Psoas muscle (tissue), 8 donors: ENCODE data around the gene PDCD1. TPM values are rescaled to one million over a fixed set of nuclear protein-coding genes. Genes with fewer than 3 reads are reported as not detected.
"Not testable (repeated sequence)": the region's sequence is repeated elsewhere in the genome, so short reads cannot be mapped to it uniquely, and the experiment has no call there.

Source experiments
- ATAC-seq, 4 donors: fragments of 200-7000 bp; cut with Tn5 transposase; one replicate each; pipeline ENCODE4 v1.9.1; 2020; ENCODE audit warnings: moderate library complexity in 3 of 4, mild to moderate bottlenecking in 2 of 4
- DNase-seq, 2 donors: peaks; one replicate each; pipeline ENCODE4 v3.0.0-alpha.2; 2020
- H3K27ac ChIP-seq: fragments of 200-600 bp; one replicate; pipeline ENCODE4 v1.8.0; 2022
- H3K27me3 ChIP-seq, 3 donors: fragments of 200-600 bp in 1 of 3; one replicate each; pipeline versions ENCODE4 v1.6.1 to v1.8.0; 2013 to 2022; ENCODE audit warnings: low read length in 2 of 3, mild to moderate bottlenecking in 2 of 3, moderate library complexity in 1 of 3; ENCODE audit not compliant: insufficient read depth in 3 of 3
- H3K36me3 ChIP-seq, 2 donors: fragments of 200-600 bp in 1 of 2; one replicate each; pipeline versions ENCODE4 v1.6.1 to v1.8.0; 2013 to 2022; ENCODE audit warnings: low read depth in 1 of 2, mild to moderate bottlenecking in 1 of 2, moderate library complexity in 1 of 2; ENCODE audit not compliant: insufficient read depth in 1 of 2
- H3K4me1 ChIP-seq: fragments of 200-600 bp; one replicate; pipeline ENCODE4 v1.8.0; 2022
- H3K4me3 ChIP-seq: fragments of 200-600 bp; one replicate; pipeline ENCODE4 v1.8.0; 2022; ENCODE audit warnings: mild to moderate bottlenecking
- H3K9me3 ChIP-seq: fragments of 200-600 bp; one replicate; pipeline ENCODE4 v1.8.0; 2022
- WGBS, 3 donors: extraction: QIAGEN DNeasy Blood & Tissue Kit; methylation state at CpG; one replicate each; pipeline versions ENCODE4 v1.1.6 to v1.1.7; 2013; 5-methylcytosine and 5-hydroxymethylcytosine counted together
- intact Hi-C, 2 donors: fragments of 100-400 bp; cut with DNase I; formaldehyde crosslinking; loops; one replicate each; pipeline versions ENCODE4 v1.11.0 to v1.14.2; 2022
- polyA plus RNA-seq, 3 donors: library from polyadenylated mRNA; stranded (reverse); fragments of 200-250 nt; gene quantifications; one replicate each; pipeline ENCODE4 v1.2.3, GENCODE V29; 2013
- total RNA-seq, 4 donors: library from RNA; stranded (reverse); fragmentation: NEBNext Ultra II Directional in 2 of 4; extraction: Animal tissue kit (Norgen Biotek cat#: 25700) in 2 of 4; gene quantifications; one replicate each; pipeline versions ENCODE4 v1.2.1 to v1.2.4, GENCODE V29; 2021 to 2023
- TF ChIP-seq, protein P1 (sequence below): fragments of 200-600 bp; IDR thresholded peaks from one replicate; pipeline ENCODE4 v1.8.0; 2022; ENCODE audit warnings: antibody characterized with exemption
- donor health status: healthy with polysubstance abuse.
- donor health status: DM: no; HTN: no; CAD: no; lungs with moderate emphysema.
- donor health status: Bipolar disorder and iron deficiency.
- donor health status: healthy.
- donor health status: DM: yes; HTN: yes; CAD: no.
- donor health status: DM: no; HTN: no; CAD: no.
- donor health status: DM: no; HTN: no; CAD: no.
- donor health status: DM: yes; HTN: yes; CAD: no.

PDCD1 gene
- total and polyA plus RNA-seq, 7 donors: 0.03 to 0.30 (median 0.06) TPM; not detected in 2

DNA sequence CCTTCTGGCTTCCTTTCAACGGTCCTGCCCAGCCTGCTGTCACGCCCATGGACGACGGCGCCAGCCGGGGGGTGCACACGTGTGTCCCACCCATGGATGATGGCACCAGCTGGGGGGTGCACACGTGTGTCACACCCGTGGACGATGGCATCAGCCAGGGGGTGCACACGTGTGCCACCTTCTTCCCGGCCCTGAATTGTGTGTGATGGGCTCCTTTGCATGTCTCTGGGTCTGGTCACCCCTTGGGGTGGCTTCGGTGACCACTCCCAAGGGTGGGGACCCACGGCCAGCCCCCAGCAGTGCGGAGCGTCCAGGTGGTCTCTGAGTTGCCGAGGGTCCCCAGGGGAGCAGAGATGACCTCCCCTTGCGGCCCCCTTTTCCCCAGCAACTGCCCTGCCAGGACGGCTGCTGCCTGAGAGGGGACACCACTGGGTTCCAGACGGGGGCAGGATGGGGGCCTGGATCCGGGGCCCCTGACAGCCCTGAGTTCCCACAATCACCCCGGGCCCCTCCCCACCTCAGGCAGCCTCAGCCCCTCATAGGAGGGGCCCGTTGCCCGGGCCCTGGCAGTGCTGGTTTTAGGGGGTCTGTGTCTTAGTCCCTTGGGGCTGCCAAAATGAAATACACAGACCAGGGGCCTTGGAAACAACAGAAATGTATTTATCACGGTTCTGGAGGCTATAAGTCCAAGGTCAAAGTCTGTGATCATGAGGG, 40.3 kb downstream of the PDCD1 start:
- TF ChIP-seq, protein P1, sequence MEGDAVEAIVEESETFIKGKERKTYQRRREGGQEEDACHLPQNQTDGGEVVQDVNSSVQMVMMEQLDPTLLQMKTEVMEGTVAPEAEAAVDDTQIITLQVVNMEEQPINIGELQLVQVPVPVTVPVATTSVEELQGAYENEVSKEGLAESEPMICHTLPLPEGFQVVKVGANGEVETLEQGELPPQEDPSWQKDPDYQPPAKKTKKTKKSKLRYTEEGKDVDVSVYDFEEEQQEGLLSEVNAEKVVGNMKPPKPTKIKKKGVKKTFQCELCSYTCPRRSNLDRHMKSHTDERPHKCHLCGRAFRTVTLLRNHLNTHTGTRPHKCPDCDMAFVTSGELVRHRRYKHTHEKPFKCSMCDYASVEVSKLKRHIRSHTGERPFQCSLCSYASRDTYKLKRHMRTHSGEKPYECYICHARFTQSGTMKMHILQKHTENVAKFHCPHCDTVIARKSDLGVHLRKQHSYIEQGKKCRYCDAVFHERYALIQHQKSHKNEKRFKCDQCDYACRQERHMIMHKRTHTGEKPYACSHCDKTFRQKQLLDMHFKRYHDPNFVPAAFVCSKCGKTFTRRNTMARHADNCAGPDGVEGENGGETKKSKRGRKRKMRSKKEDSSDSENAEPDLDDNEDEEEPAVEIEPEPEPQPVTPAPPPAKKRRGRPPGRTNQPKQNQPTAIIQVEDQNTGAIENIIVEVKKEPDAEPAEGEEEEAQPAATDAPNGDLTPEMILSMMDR: no peak
- intact Hi-C loops: no loop called here
- Histone ChIP-seq H3K9me3 (no peaks in the 10 kb centered on the region), H3K27me3 (peaks cover 0 to 1% (median 0%) of the 10 kb centered on the region in 3 donors), H3K27ac (no peak overlapping the region), H3K4me3 (no peak overlapping the region), H3K36me3 (no peaks in the 10 kb centered on the region), H3K4me1 (no peaks in the 10 kb centered on the region)
- DNase-seq: no peak
- WGBS, 3 donors: 69 to 79% (median 70%) methylated on average over 24 to 25 of the region's 25 CpGs
- ATAC-seq: peak in 1 of 4 donors; percentile 5

DNA sequence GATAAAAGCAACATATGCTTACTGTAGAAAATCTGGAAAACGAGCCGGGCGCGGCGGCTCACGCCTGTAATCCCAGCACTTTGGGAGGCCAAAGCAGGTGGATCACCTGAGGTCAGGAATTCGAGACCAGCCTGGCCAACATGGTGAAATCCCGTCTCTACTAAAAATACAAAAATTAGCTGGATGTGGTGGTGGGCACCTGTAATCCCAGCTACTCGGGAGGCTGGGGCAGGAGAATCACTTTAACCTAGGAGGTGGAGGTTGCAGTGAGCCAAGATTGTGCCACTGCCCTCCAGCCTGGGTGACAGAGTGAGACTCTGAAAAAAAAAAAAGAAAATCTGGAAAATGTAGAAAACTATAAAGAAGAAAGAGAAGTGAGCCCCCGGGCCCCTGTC, 40.9 kb downstream of the PDCD1 start:
- H3K9me3 ChIP-seq, H3K4me1 ChIP-seq, H3K36me3 ChIP-seq, H3K4me3 ChIP-seq, H3K27me3 ChIP-seq, H3K27ac ChIP-seq, intact Hi-C loops, DNase-seq, ATAC-seq: not testable (repeated sequence)
- WGBS, 3 donors: 84 to 92% (median 84%) methylated on average over 9 to 10 of the region's 10 CpGs

DNA sequence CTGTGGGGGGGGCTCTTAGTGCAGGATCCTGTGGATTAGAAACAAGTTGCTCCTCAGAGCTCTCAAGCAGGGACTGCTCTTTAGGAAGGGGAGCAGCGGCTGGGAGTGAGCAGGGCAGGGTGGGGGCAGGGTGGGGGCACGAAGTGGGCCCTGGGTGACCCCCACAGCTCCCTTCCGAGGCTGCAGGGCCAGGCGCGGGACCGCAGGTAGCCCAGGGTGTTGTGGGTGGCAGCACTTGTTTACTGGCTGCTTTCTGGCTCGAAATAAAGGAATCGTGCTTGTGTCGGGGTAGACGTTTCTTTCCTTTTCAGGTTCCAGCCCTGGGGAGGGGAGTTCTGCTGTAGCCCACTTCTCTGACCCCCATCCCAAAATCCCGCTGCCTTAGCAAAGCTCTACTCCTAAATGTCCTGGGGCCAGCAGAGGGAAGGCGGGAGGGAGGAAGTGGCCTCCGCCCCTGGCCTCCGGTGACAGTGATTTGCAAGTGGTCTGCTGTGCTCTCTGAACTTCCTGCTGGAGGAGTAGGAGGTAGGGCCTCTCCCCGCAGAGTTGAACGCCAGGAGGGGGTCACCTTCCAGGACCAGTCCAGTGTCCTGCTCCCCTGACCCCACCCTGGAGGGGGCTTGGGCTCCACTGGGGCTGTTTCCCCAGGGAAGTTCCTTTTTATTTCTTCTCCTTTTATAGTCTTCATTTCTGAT, 41.4 kb downstream of the PDCD1 start:
- intact Hi-C loops: no loop called here
- H3K36me3 ChIP-seq: no peaks in the 10 kb centered on the region
- ATAC-seq (no peak), DNase-seq (peak in 1 of 2 donors; percentile 38)
- H3K4me3 ChIP-seq: no peak overlapping the region
- whole genome bisulfite sequencing, 3 donors: 54 to 63% (median 57%) methylated on average over 13 to 16 of the region's 16 CpGs
- H3K27ac ChIP-seq: no peak overlapping the region
- H3K9me3 ChIP-seq: no peaks in the 10 kb centered on the region
- TF ChIP-seq, protein P1: no peak
- no peaks in the 10 kb centered on the region for H3K4me1 ChIP-seq
- peaks cover 0 to 1% (median 0%) of the 10 kb centered on the region in 3 donors for H3K27me3 ChIP-seq

DNA sequence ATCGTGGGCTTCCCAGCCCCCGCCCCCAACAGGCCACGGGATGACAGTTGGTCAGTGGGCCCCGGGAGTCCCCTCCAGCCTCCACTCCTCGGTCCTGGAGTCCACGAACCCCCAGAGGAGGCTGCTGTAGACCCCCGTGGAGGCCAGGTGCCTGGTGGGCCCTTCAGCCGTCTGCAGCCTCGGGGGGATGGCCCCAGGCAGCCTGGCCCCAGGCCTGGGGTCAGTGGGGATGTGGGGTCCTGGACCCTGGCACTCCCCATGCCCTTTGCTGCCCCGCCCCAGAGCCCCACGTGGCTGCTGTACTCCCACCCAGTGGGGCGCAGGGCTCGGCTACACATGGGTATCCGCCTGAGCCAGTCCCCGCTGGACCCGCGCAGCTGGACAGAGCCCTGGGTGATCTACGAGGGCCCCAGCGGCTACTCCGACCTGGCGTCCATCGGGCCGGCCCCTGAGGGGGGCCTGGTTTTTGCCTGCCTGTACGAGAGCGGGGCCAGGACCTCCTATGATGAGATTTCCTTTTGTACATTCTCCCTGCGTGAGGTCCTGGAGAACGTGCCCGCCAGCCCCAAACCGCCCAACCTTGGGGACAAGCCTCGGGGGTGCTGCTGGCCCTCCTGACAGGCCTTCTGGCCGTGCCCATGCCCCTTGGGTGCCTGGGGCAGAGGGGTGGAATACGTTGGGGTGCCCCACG, 42.1 kb downstream of the PDCD1 start:
- no peak for ATAC-seq
- TF ChIP-seq, protein P1: no peak
- Histone ChIP-seq H3K9me3 (no peaks in the 10 kb centered on the region), H3K4me1 (no peaks in the 10 kb centered on the region), H3K27ac (no peak overlapping the region), H3K27me3 (peaks cover 0 to 1% (median 0%) of the 10 kb centered on the region in 3 donors), H3K36me3 (no peaks in the 10 kb centered on the region), H3K4me3 (no peak overlapping the region)
- 74 to 78% (median 77%) methylated on average over 29 to 33 of the region's 33 CpGs for WGBS, 3 donors
- intact Hi-C loops: no loop called here
- peak; percentile 17 to 58 for DNase-seq
